ENCODE measurements around the gene IWS1.
"Not testable (repeated sequence)": the region's sequence is repeated elsewhere in the genome, so short reads cannot be mapped to it uniquely, and the experiment has no call there.

Gene IWS1

DNA sequence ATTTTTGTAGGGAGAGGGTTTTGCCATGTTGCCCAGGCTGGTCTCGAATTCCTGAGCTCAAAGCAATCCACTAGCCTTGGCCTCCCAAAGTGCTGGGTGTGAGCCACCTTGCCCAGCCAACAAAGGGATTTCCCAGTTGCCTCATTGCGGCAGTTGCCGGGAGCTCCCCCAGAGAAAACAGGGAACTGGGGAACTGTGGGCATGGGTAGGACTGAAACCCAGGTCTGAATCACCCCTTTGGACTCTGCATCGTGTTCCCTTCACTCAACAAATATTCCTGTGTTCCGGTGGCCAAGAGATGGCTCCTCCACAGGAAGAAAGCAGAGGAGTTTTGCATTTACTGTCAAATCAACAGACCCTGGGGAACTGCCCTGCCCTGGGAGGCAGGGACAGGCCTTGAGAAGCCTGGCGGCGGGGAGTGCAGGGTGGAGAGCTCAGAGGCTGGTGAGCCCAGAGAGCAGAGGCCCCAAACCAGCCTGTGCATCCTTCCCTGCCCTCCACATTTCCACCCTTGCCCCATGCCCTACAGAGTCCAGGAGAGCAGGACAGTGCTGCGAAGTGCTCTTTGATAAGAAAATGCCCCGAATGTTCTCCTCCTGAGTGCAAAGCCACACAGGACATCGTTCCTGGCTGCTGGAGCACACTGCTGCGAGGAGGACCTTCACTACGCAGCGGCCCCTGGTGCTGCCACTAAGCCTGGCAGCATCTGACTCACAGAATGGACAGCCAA is 34.1 kb upstream of the IWS1 start:
- no peak for DNase-seq

- no peak for DNase-seq
Observed at GRCh38 chr2:127559454-127559853, 33.2 kb upstream of the IWS1 start.

DNA sequence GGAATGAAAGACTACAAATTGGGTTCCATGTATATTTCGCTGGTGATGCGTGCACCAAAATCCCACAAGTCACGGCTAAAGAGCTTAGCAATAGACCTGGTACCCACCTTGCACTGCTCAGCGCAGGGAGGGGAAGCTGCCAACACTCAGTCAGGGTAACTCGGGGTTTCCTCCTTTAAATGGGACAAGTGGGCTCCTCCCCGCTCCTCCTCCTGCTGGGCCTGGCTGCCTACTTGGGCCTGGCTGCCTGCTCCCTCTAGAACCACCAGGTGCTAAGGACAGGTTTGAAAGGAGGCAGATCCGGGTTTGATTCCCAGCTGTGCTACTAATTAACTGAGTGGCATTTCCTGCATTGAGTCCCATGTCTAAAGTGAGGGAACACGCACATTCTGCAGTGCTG is 32.6 kb upstream of the IWS1 start:
- DNase-seq, result no peak

GRCh38 chr2:127552846-127553245 is 26.6 kb upstream of the IWS1 start:
- no peak for DNase-seq

DNA sequence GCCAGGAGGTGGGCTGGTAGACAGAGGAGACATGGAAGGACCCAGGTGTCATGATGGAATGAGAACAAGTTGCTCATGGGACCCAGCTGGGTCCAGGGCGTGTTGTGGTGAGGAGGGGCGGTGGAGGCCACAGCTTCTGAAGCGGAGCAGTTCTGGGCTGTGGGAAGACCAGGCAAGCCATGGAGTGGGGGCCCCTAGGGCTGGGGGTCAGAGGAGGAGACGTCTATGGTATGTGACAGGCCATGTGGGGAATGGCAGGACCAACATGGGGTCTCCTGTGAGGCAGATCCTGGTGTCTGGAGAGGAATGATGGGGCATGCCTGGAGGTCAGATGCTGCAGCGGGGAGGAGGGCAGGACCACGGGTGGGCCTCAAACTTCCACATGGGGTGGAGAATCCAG is 26.0 kb upstream of the IWS1 start:
- no peak for DNase-seq

GRCh38 chr2:127551221-127551930 is 25.1 kb upstream of the IWS1 start:
- DNase-seq, result no peak

DNA sequence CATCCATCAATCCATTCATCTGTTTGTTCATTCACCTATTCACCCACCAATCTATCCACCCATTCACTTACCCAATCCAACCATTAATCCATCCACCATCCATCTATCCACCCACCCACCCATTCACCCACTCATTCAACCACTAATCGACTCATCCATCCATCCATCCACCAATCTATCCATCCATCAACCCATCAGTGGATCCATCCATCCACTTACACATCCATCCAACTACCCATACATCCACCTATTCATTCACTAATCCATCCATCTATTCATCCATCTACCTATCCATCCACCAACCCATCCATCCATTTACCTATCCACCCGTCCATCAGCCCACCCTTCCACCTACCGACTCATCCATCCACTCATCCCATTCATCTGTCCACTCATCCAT is 20.5 kb upstream of the IWS1 start:
- DNase-seq, result no peak

GRCh38 chr2:127545796-127546195 is 19.5 kb upstream of the IWS1 start:
- DNase-seq, result no peak

- DNase-seq, result no peak
Observed at GRCh38 chr2:127545189-127545588, 18.9 kb upstream of the IWS1 start.

DNA sequence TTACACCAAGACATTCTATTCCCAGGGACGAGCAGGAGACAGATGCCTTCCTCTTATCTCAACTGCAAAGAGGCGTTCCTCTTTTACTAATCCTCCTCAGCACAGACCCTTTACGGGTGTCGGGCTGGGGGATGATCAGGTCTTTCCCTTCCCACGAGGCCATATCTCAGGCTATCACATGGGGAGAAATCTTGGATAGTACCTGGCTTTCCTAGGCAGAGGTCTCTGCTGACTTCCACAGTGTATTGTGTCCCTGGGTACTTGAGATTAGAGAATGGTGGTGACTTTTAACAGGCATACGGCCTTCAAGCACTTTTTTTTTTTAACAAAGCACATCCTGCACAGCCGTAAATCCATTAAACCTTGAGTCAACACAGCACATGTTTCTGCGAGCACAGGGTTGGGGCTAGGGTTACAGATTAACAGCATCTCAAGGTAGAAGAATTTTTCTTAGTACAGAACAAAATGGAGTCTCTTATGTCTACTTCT is 16.8 kb upstream of the IWS1 start:
- not testable (repeated sequence) for DNase-seq

GRCh38 chr2:127542231-127542630 is 15.9 kb upstream of the IWS1 start:
- no peak for DNase-seq

DNA sequence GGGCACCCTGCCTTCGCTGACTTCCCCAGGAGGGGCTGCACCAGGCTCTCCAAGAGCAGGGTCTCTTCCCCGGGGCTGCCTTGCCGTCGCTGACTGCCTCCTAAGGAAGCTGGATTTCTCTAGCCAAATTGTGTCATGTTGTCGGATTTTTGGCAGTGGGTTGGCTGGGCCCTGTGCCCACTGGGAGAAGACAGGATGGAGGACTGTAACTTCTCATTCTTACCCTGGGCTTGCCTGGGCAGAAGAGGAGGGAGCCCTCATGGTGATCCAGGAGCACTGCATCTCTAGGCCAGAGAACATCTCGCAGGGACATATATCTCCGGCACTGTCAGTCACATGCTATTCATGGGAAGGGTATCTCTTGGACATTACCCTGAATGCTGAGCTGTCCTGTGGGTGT is 15.5 kb upstream of the IWS1 start:
- DNase-seq, result no peak

- no peak for DNase-seq
Observed at GRCh38 chr2:127537644-127538043, 11.4 kb upstream of the IWS1 start.

DNA sequence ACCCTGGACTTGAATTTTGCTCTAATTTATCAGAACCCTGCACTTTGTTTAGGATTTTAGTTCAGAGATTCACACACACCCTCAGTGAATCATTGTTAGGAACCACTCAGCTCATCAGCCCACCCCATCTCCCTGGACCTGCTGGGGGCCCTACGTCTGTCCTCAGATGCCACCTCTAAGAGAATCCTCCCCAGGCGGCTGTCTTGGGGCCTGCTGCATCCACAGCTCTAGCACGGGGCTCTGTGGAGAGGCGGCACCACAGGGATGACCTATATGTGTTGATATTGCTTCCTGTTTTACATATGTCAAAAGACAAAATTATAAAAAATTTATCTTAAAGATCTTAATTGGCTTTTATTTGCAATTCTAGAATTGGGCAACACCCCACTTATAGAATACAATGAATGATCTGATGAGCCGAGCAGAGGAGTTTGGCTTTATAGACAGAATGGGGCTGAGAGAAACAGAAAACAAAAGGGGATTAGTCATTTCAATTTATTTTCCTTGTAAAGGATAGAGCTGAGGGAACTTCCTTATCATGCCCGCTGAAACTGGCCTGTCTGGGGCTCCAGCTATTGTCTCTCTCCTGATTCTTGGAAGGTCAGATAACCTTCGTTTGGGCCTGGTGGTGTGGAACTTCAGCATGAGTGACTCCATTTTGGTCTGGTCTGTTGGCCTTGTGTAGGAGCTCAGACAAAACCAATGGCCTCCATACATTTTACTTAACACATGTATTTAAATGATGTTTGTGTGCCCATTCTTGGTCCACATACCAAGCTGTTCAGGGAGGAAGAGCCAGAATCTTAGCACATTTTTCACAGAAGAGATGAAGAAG is 10.6 kb upstream of the IWS1 start:
- no peak for DNase-seq

GRCh38 chr2:127535918-127536317 is 9.6 kb upstream of the IWS1 start:
- DNase-seq, result no peak

DNA sequence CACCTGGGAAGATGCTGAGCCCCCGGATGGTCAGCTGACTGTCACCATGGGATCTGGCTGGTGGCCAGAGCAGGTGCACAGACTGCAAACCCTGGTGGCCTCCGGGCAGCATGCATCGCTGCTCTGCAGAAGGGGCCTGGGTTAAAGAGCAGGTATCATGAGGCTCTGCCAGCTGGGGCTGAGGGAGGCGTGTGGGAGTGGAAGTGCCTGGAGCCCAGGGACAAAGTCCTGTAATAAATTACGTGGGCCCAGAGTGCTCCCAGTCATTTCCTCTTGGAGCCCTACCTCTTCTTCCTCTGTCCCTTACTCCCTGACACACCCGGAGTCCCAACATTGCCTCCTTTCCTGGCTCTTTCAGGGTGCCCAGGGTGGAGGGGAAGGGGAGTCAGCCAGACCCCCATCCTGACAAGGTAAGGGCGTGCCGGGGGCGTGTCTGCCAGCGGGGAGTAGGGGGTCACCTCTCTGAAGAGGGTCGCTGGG is 9.2 kb upstream of the IWS1 start, which contains the start of gene MYO7B:
Gene MYO7B, plus strand, starts transcription at position 262 of the 480 bp plus-strand sequence. CDS start 24,040 bp downstream, outside the sequence.
- no peak for DNase-seq

DNA sequence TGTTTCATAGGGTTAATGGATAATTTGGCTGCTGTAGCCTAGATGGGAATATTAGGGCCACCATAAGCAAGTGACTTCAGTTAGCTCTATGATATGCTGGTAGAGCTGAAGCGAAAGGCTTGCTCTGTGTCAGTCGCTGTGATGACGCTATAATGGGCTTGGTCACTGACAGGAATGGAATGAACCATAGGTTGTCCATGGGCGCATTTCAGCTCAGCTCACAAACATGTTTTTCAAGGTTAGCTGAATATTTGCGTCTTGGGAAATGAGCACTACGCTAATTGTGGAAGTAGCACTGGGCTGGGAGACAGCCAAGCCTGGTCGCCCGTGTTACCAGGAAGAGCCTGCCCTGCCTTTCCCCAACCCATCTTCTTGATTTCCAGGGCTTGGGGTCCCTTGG is 6.0 kb upstream of the IWS1 start:
- DNase-seq, result no peak

DNA sequence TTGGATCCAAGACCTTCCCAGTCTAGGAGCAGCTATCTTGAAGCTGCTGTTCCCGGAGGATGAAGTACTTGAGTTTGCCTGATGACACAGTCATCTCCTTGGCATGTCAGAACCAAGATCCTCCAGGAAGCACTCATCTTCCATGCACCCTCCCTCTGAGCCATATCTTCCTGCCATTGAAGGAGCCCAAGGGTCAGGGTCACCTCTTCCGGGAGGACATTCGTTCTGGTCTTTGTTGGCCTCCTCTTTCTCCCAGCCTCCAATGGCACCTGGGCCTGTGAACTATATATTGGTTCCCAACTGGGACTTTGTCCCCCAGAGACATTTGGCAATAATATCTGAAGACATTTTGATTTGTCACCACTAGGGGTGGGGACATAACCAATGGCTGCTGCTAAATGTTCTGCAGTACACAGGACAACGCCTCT is 4.9 kb upstream of the IWS1 start:
- DNase-seq, result peak; percentile 31

DNA sequence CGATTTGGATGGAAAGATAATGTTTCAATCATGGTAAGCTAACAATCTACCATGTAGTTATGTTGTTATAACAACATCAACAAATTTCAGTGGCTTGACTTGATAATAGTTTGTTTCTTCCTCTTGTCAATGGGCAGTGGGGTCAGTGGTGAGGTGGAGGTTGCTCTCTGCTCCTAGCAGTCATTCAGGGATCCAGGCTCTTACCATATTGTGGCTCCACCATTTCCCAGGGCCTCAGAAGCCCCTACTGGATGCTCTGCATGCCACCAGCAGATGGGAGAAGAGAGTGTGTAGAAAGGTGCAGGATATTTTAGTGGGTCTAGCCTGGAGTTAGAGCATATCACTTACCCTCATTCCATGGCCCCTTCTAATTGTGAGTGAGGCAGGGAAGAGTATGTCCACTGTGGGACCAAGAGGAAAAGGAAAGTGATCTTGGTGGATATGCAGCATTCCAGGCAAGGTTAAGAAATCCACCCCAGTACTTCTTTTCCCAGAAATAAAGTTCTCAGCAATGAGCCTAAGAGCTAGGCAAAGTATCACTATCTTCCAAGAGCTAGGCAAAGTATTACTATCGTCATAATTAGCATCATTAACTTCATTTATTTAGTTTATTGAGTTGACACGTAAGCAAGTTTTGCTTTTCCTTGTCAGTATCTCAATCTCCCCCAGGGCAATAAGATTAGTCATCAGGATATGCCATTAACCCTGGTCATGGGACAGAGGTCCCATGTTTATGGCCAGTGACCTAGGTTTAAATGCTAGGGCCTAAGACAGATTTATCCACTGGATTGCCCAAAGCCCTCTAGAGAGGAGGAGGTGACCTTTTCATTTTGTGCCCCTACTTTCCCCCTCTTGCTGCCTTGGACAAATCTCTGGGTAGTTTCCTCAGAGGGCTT is 4.2 kb upstream of the IWS1 start:
- no peak for DNase-seq

DNA sequence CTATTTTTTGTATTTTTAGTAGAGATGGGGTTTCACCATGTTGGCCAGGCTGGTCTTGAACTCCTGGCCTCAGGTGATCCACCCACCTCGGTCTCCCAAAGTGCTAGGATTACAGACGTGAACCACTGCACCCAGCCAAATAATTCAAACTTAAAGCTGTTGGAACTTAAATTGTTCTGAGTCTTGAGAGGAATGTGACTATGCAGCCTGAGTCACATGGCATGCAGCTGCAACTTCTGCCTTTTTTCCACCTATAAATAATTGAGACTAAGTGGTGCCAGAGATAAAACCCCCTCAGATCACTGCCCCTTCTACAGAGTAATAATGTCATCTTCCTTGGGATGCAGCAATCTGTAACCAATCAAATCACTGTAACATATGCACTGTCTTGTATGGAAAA is 3.1 kb upstream of the IWS1 start:
- DNase-seq, result peak; percentile 35

DNA sequence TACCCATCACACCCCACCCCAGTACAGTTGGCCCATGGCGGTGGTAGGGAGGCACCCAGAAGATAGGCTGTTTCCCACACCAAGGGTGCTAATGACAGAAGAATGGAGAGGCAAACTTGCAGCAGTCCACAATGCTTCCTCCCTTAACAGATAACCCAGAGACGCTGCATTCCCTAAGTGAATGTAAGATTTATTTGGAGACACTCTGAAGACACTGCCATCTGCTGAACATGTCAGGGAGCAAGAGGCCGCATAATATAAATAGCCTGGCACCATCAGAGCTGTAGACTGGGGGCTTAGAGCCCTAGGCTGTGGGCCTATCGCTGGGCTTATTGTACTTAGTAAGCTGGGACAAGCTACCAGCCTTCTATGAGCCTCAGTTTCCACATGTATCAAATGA is 2.2 kb upstream of the IWS1 start:
- no peak for DNase-seq
